Bronchial epithelial cell (primary cell): ENCODE results near the gene C2orf68. TPM values are rescaled to one million over a fixed set of nuclear protein-coding genes. Genes with fewer than 3 reads are reported as not detected.

Experiments used
- DNase-seq: peaks from one replicate; pipeline ENCODE4 v3.0.0-alpha.2; 2010; ENCODE audit warnings: low read depth
- FAIRE-seq: peaks from 2 replicates; lab custom pipeline; 2011; peaks lifted over from hg19 to GRCh38; lab: Jason Lieb, UNC
- H3K27me3 ChIP-seq: 2 replicates; pipeline ENCODE4 v1.5.1; 2011; ENCODE audit warnings: low read length; ENCODE audit not compliant: control insufficient read depth, insufficient read depth
- H3K36me3 ChIP-seq: 2 replicates; pipeline ENCODE4 v1.5.1; 2011; ENCODE audit warnings: low read length; ENCODE audit not compliant: control insufficient read depth, insufficient read depth
- H3K4me3 ChIP-seq: 2 replicates; pipeline ENCODE4 v1.5.1; 2011; ENCODE audit warnings: mild to moderate bottlenecking, low read depth, low read length, control low read depth
- CTCF ChIP-seq: IDR thresholded peaks from 2 replicates; pipeline ENCODE4 v1.5.1; 2011; ENCODE audit warnings: mild to moderate bottlenecking, moderate library complexity, low read length, control low read depth, inconsistent platforms; ENCODE audit not compliant: insufficient read depth, severe bottlenecking
- total RNA-seq: library from RNA; depleted of rRNA; stranded (reverse); fragments of >200 nt; gene quantifications from 2 replicates; pipeline ENCODE4 v1.2.1, GENCODE V29; 2014

Gene C2orf68
- total RNA-seq, 1 donor from 2014 or later: 9.5 TPM

GRCh38 chr2:85584354-85584856 lies 27.5 kb downstream of the C2orf68 start, which contains the start of gene VAMP5:
Gene VAMP5 (plus strand): TSS chr2:85584431. CDS start chr2:85584491, 60 bp downstream.
- no peaks in the 10 kb centered on the region for H3K27me3 ChIP-seq
- H3K36me3 ChIP-seq: peaks cover 8% of the 10 kb centered on the region
- TF ChIP-seq CTCF: no peak
- DNase-seq: no peak
- FAIRE-seq: no peak
- H3K4me3 ChIP-seq: no peak within 1 kb of the TSS

GRCh38 chr2:85583667-85584353 lies 28.1 kb downstream of the C2orf68 start:
- H3K27me3 ChIP-seq: no peaks in the 10 kb centered on the region
- DNase-seq (no peak), FAIRE-seq (no peak)
- no peak overlapping the region for H3K4me3 ChIP-seq
- H3K36me3 ChIP-seq: peaks cover 8% of the 10 kb centered on the region
- TF ChIP-seq CTCF: no peak

GRCh38 chr2:85582492-85582891 lies 29.4 kb downstream of the C2orf68 start:
- peaks cover 8% of the 10 kb centered on the region for H3K36me3 ChIP-seq
- H3K27me3 ChIP-seq: no peaks in the 10 kb centered on the region
- TF ChIP-seq CTCF: no peak
- no peak overlapping the region for H3K4me3 ChIP-seq
- DNase-seq (no peak), FAIRE-seq (no peak)

- no peaks in the 10 kb centered on the region for H3K27me3 ChIP-seq
- peaks cover 8% of the 10 kb centered on the region for H3K36me3 ChIP-seq
- no peak for TF ChIP-seq CTCF
- H3K4me3 ChIP-seq: no peak overlapping the region
- DNase-seq (no peak), FAIRE-seq (no peak)
These were observed 31.7 kb downstream of the C2orf68 start for GRCh38 chr2:85580206-85580605.

GRCh38 chr2:85579266-85579935 lies 32.5 kb downstream of the C2orf68 start:
- peak overlapping the region; percentile 72 for H3K4me3 ChIP-seq
- DNase-seq (no peak), FAIRE-seq (no peak)
- no peak for TF ChIP-seq CTCF
- H3K36me3 ChIP-seq: peaks cover 8% of the 10 kb centered on the region
- no peaks in the 10 kb centered on the region for H3K27me3 ChIP-seq
